Stimulated activated CD4-positive, alpha-beta T cell treated with anti-CD3 and anti-CD28 coated beads, Interleukin-1b, Interleukin-23, amount 100 ng/mL, for 48 hours (primary cell): ENCODE measurements around the gene RAB3A.
A peak's percentile ranks its signal among the peaks of the same experiment; 100 is the strongest.

Experiments
- DNase-seq: peaks from one replicate; pipeline ENCODE4 v3.0.0-alpha.2; 2020

The RAB3A gene

GRCh38 chr19:18203863-18204393 lies at the start of gene RAB3A:
RAB3A (minus strand) TSS chr19:18204042; CDS start chr19:18202740, 1,302 bp downstream.
- DNase-seq: peak; percentile 100

GRCh38 chr19:18253130-18253529 lies 49.3 kb upstream of the RAB3A start:
- DNase-seq: no peak

- no peak for DNase-seq
Measured at GRCh38 chr19:18252370-18252717, 48.5 kb upstream of the RAB3A start.

GRCh38 chr19:18251587-18252369 lies 47.9 kb upstream of the RAB3A start:
- DNase-seq: peak; percentile 77

GRCh38 chr19:18249834-18250233 lies 46.0 kb upstream of the RAB3A start:
- no peak for DNase-seq

GRCh38 chr19:18245297-18245696 lies 41.5 kb upstream of the RAB3A start:
- DNase-seq: no peak

GRCh38 chr19:18239303-18239702 lies 35.5 kb upstream of the RAB3A start:
- DNase-seq: no peak

GRCh38 chr19:18234194-18234593 lies 30.4 kb upstream of the RAB3A start:
- no peak for DNase-seq

- DNase-seq: peak; percentile 36
Measured at GRCh38 chr19:18233224-18233825, 29.5 kb upstream of the RAB3A start.

- no peak for DNase-seq
Measured at GRCh38 chr19:18232540-18233223, 28.8 kb upstream of the RAB3A start.

- DNase-seq: no peak
Measured at GRCh38 chr19:18231775-18232174, 27.9 kb upstream of the RAB3A start.

- no peak for DNase-seq
Measured at GRCh38 chr19:18230941-18231734, 27.3 kb upstream of the RAB3A start.

GRCh38 chr19:18229915-18230314 lies 26.1 kb upstream of the RAB3A start:
- DNase-seq: no peak

- no peak for DNase-seq
Measured at GRCh38 chr19:18229474-18229873, 25.6 kb upstream of the RAB3A start.

- DNase-seq: no peak
Measured at GRCh38 chr19:18227781-18228271, 24.0 kb upstream of the RAB3A start.

- no peak for DNase-seq
Measured at GRCh38 chr19:18226956-18227780, 23.3 kb upstream of the RAB3A start.

- DNase-seq: no peak
Measured at GRCh38 chr19:18225702-18226468, 22.0 kb upstream of the RAB3A start, which contains the start of gene PDE4C. PDE4C (minus strand) TSS chr19:18226438; CDS start chr19:18226415, 23 bp downstream.

GRCh38 chr19:18225355-18225701 lies 21.5 kb upstream of the RAB3A start:
- no peak for DNase-seq

- DNase-seq: peak; percentile 96
Measured at GRCh38 chr19:18224525-18225354, 20.9 kb upstream of the RAB3A start.
